CD4-positive, alpha-beta T cell treated with Interleukin-1 beta for 1 hour (primary cell): ENCODE results near the gene SIM1.

ENCODE experiments used
- DNase-seq, 2 donors: peaks; one replicate each; pipeline ENCODE4 v3.0.0-alpha.2; 2020 to 2022

Gene SIM1

GRCh38 chr6:100455230-100456124 is 9.2 kb downstream of the SIM1 start:
- DNase-seq = no peak

DNA sequence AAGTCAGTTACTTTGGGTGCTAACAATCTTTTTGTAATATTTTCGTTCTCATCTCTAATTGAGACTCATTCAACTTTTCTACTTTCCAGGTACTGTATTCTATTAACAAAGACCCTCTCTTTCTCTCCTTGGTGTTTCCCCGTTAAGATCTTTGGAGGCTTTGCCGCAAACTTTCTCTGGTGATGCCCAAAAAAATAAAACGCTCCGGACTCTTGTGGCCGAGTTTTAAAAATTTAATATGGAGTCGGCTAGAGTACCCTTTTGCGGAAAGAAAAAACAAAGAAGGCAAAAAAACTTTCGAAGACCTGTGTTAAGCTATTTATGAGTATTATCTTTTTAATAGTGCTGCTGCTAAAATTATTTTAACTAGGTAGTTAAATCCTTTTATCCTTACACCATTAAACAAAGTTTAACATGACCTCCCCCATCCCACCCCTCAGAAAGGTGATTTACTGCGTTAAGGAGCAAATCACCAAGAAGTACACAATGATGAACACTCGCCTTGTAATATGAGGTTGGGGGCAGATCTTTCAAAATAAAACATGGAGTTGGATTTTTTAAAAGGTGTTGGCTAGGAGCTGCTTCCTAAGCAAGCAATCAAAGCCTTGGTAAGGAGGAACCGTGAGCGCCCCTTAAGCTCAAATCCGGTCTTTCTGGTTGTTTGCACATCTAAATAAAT is 10.0 kb downstream of the SIM1 start:
- DNase-seq = no peak

DNA sequence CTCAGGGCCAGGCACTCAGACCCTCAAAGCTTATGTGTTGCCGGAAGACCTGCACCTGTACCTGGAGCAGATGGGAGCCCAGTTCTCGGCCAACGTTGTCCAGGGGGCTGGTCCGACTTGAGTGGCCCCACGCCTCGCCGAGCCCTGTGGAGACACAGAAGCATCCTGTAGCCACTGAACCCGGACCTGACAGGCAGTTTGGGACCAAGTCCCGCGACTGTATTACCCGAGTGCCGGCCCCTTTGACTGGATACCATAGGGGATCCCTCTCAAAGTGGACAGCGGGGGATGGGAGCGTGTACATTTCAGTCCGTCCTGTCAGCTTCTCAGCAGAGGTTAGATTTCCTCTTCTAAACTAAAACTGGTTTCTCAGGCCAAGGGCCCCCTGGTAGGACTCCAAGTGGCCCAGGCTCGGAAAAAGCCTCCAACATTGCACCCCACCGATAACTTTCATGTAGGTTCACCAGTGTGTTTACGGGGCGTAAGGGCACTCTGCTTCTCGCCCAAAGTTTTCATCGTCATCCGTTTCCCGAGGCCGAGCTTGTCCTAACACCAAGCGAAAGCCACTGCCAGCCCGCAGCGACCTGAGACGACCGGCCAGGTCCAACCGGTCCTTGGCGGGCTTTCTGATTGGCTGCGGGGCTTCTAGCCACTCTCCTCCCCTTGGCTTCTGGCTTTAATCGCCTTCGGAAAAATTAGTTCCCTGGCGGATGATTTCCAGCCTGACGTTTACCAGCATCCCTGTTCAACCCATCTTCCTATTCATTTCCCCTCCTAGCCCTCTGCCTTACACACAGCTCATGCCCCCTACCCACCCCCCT is 10.8 kb downstream of the SIM1 start:
- no peak for DNase-seq

DNA sequence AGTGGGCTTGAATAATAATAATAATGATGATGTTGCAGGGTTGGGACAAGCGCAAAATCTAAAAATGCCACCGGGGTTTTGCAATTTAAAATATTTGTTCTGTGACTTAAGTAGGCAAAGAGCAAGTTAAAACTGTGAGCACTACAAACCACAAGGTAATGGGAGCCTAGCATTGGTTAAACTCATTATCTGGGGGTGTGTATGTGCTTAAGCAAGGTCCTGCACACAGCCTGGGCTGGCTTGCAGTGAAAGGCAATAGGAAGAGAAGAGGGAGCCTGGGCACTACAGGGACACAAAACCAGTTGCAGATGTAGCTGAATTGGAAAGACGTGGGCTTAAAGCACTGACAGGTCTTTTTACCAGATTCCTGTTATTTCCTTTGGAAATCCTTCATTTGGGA is 11.7 kb downstream of the SIM1 start:
- no peak for DNase-seq

DNA sequence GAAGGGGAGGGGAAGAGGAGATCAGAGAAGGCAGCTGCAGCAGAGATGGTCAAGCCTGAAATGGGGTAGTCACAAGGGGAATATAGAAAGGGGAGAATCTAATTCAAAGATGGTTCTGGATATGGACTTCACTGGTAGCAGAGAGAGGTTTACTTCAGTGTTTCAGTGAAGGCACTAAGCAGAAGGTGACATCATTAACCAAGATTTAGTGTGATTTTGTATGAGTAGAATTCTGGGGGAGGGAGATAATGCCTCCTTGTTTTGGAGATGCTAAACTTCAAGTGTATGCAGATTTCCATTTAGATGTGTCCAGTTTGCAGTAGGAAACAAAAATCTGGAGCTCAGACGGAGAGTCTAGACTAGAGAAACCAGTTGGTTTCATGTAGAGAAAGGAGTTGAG is 13.1 kb downstream of the SIM1 start:
- no peak for DNase-seq

DNA sequence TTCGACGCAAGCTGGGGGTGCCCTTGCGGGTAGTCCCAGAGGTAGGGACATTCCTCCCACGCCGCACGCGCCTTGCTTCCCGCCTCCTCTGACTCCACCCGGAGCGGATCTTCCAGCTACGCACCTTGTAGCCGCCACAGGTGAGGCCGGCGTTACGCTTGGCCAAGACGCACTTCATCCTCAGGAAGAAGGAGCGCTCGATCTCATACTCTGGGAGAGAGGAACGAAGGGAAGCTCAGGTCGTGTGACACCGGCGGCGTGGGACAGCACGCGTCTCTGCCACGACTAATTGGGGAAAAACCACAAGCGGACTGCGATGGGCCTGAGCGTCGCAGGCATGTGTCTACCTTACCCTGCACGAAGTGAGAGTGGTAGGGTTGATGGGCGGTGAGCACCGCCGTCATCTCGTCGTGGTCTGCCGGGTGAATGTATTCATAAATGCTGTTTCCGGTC is 15.5 kb downstream of the SIM1 start:
- no peak for DNase-seq

- no peak for DNase-seq
Measured at GRCh38 chr6:100447900-100448748, 16.6 kb downstream of the SIM1 start.

GRCh38 chr6:100447081-100447899 is 17.4 kb downstream of the SIM1 start:
- DNase-seq = no peak

- DNase-seq = no peak
Measured at GRCh38 chr6:100446115-100447080, 18.3 kb downstream of the SIM1 start.

DNA sequence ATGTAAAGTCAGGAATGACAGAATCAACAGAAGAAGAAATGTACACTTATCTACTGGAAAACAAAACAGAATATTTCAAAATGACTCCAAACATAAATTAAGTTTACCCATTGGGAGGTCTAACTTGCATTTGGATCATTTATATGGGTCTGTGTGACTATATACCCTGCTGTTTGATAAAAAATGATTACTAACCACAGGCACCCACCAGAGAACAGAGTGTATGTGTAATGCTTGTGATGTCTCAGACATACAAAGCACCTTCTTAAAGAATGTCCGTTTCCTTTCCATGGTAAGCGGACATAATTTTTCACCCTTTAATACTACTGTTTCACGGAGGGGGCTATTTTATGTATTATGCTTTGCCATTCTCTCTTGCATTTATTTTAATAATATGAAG is 19.2 kb downstream of the SIM1 start:
- DNase-seq = no peak

DNA sequence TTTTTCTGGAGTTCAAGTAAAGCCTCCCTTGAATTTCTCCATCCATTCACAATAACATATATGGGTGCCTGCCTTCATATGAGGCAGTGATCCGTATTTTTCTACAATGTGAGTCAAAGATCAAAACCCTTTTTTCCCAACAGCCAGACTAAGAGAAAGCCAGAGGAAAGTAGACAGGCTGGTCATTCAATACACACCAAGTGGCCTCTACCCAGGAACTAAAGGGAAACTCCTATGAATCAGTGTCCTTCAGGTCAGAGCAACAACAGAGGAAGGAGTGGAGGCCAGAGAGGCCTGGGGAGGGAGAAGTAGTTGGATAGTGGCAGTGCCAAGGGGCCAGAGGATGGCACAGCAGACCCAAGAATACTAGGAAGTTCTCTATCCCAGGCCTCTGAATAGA is 23.8 kb downstream of the SIM1 start:
- no peak for DNase-seq

DNA sequence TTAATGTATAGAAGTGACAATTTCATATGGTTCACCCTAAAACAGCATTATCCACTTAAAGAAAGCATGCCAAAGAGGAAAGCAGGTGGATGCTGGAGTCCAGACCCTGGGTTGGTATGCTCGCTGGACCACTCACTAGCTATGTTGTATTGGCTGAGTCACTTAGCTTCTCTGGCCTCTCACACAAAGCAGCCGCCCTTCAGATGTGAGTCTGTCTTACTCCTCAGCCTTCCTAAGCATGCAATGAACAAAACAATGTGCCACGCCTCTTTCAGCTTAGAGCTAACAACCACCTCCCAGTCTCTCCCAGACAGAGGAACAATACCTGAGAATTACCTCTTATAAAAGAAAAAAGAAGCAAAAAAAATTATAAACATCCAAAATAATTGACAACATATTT is 29.4 kb downstream of the SIM1 start:
- no peak for DNase-seq

DNA sequence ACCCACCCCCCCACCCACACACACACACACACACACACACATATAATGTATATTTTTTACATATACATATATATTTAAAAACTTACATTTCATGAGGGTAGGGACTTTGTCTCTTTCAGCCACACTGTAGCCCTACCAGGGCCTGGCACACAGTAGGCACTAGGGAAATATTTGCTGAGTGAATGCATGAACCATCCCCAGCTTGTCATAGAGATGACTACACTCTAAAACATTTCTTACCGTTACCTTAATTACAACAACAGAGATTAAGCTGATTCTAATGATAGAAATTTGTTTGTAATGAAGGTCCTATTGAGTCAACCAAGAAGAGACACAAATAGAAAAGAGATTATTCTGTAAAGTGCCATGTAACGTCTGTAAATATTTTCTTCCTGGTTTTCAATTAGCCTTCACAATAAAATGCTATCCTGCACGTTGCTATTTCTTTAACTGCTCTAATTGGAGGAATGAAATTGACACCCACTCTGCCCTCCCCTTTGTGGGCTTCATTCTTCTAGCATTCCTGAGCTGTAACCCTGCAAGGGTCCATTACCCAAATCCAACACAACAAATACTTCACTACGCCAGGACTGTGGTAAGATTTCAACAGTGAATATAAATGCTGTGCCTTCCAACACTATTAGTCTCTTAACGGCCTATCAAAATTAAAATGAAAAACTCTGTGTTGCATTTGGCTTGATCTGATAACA is 30.8 kb downstream of the SIM1 start:
- DNase-seq = no peak

DNA sequence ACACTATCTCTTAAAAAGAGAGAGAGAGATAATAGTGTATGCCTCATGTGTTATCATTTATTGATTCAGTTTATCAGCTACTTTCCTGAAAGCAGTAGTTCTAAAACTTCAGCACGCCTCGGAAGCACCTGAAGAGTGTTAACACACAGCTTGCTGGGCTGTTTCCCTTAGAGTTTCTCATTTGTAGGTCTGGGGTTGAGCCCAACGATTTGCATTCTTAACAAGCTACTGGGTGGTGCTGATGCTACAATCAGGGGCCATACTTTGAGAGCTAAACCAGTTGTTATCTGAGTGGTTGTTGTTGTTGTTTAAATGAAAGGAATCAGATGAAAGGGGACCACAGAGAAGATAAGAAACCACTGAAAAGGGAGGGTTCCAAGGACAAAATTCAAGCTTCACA is 32.6 kb downstream of the SIM1 start:
- no peak for DNase-seq

- DNase-seq = no peak
Measured at GRCh38 chr6:100430962-100431361, 33.8 kb downstream of the SIM1 start.

GRCh38 chr6:100427452-100427851 is 37.3 kb downstream of the SIM1 start:
- no peak for DNase-seq

GRCh38 chr6:100426744-100427338 is 37.9 kb downstream of the SIM1 start:
- no peak for DNase-seq

GRCh38 chr6:100426241-100426640 is 38.5 kb downstream of the SIM1 start:
- DNase-seq = no peak

DNA sequence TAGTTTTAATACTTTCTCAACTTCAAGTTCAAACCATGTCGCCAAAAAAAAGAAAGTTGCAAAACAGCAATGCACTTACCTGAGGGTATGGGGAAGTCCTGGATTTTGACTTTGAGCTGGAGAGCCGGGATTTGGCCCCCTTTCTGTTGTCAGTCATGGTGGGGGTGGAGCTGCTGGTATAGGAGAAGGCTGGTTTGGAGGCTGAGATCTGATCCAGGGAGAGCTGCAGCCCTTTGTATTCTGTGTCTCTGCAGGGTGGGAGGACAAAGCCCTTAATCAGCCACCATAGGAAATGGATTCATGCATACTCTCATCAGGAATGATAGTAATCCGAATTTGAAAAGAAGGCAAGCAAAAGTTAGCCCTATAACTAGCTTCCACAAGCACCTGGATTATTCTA is 44.0 kb downstream of the SIM1 start:
- no peak for DNase-seq
